ENCODE measurements around the gene CFAP61.
"Not testable (repeated sequence)": the region's sequence is repeated elsewhere in the genome, so short reads cannot be mapped to it uniquely, and the experiment has no call there.

CFAP61 gene

DNA sequence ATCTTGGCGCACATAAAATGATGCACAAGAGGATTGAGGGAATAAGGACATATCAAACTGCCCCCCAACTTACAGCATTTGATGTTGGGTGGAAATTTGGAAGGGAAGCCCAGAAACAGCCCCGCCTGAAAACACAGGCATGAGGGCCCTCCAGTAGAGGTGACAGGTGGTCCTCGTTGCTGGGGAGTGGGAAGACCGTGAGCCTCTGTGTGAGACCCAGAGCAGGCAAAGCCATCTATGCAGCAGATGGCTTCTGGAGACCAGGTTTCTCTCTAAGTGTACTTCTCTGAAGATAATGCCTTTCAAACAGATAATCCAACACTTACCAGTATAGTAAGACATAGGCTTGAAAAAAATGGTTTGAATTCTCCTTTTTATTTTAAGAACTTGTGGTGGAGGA lies 183.3 kb downstream of the CFAP61 start:
- Histone ChIP-seq H2BK15ac (ENCODE audit: low read depth, poor library complexity, severe bottlenecking) (no peak overlapping the region), H2AFZ (ENCODE audit: low read depth, low read length) (no peak overlapping the region), H3K9ac (ENCODE audit: low read length) (no peak overlapping the region), H3K9me3 (ENCODE audit: control insufficient read depth, low read length) (no peaks in the 10 kb centered on the region), H3K79me1 (replicated peaks; ENCODE audit: low read length, poor library complexity, severe bottlenecking) (no peaks in the 10 kb centered on the region), H2BK120ac (ENCODE audit: low read depth, low read length) (no peak overlapping the region), H3K4ac (ENCODE audit: low read depth in 1 of 2, low read length in 2 of 2) (no peak overlapping the region), H3K4me3 (ENCODE audit: insufficient read depth in 1 of 2, low read depth in 1 of 2, low read length in 2 of 2) (no peak overlapping the region), H3K18ac (ENCODE audit: low read depth in 1 of 2, low read length in 2 of 2) (no peak overlapping the region), H3K4me1 (ENCODE audit: control insufficient read depth, insufficient read depth, low read depth, low read length) (peaks cover 2% of the 10 kb centered on the region), H2BK5ac (ENCODE audit: low read depth, low read length, poor library complexity, severe bottlenecking) (no peak overlapping the region), H2AK5ac (ENCODE audit: low read length, severe bottlenecking) (no peak overlapping the region), H4K8ac (ENCODE audit: low read length) (no peak overlapping the region), H2BK12ac (ENCODE audit: low read length in 2 of 2) (no peak overlapping the region), H3K27me3 (ENCODE audit: control insufficient read depth in 1 of 2, insufficient read depth in 1 of 2, low read length in 2 of 2) (peaks cover 11 to 28% of the 10 kb centered on the region in 2 experiments), H3K27ac (ENCODE audit: low read length, poor library complexity, severe bottlenecking) (no peak overlapping the region), H4K91ac (ENCODE audit: low read length) (no peak overlapping the region), H3K4me2 (ENCODE audit: low read length, poor library complexity, severe bottlenecking) (no peak overlapping the region), H3K36me3 (ENCODE audit: control insufficient read depth in 1 of 2, insufficient read depth in 2 of 2, low read depth in 1 of 2, low read length in 2 of 2) (no peaks in the 10 kb centered on the region), H3K14ac (ENCODE audit: low read length in 2 of 2) (no peak overlapping the region), H3K23ac (ENCODE audit: low read length in 2 of 2) (no peak overlapping the region)
- WGBS: 75% methylated on average over 2 of the region's 4 CpGs
- DNase-seq: no peak

DNA sequence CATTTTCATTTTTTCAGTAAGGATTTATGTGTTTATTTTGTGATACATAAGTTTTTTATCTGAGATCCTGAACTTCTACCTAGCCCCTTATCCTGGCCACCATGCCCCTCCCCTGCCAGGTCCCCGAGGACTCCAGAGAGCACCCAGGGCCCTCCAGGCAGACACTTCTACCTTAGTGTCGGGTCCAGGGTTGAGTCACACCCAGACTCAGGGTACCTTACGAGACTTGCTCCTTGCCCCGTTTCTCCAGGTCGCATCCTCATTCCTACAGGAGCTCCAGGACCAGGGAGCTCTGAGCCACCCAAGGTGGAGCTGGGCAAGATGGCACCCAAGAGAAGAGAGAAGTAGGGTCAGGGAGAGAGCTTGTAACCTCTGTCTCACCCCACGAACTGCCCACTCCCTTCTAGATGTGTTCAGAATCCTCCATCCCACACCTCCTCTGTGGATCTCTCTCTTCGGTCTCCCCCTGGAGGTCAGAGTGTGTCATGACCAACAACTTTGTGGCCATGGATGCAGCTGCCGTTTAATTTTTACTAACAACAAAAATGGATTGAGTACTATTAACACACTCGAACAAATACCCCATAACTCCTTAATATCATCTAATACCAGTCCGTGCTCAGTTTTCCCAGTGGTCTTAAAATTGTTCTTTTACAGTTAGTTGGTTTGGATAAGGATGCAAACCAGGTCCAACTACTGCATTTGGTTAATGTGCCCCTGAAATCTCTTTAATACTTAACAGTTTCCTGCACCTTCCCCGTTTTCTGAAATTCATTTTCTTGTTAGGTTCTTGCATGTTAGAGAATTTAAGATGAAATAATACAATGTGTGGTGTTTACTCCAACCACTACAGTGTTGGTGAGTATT lies 185.0 kb downstream of the CFAP61 start:
- Histone ChIP-seq H3K23ac (ENCODE audit: low read length in 2 of 2) (no peak overlapping the region), H3K4ac (ENCODE audit: low read depth in 1 of 2, low read length in 2 of 2) (no peak overlapping the region), H2AK5ac (ENCODE audit: low read length, severe bottlenecking) (no peak overlapping the region), H3K18ac (ENCODE audit: low read depth in 1 of 2, low read length in 2 of 2) (no peak overlapping the region), H2BK120ac (ENCODE audit: low read depth, low read length) (no peak overlapping the region), H3K9me3 (ENCODE audit: control insufficient read depth, low read length) (no peaks in the 10 kb centered on the region), H3K4me3 (ENCODE audit: insufficient read depth in 1 of 2, low read depth in 1 of 2, low read length in 2 of 2) (no peak overlapping the region), H3K36me3 (ENCODE audit: control insufficient read depth in 1 of 2, insufficient read depth in 2 of 2, low read depth in 1 of 2, low read length in 2 of 2) (no peaks in the 10 kb centered on the region), H4K8ac (ENCODE audit: low read length) (no peak overlapping the region), H2AFZ (ENCODE audit: low read depth, low read length) (no peak overlapping the region), H3K4me1 (ENCODE audit: control insufficient read depth, insufficient read depth, low read depth, low read length) (peaks cover 2% of the 10 kb centered on the region), H2BK12ac (ENCODE audit: low read length in 2 of 2) (no peak overlapping the region), H3K79me1 (replicated peaks; ENCODE audit: low read length, poor library complexity, severe bottlenecking) (no peaks in the 10 kb centered on the region), H3K14ac (ENCODE audit: low read length in 2 of 2) (no peak overlapping the region), H3K27me3 (ENCODE audit: control insufficient read depth in 1 of 2, insufficient read depth in 1 of 2, low read length in 2 of 2) (peaks cover 14 to 26% of the 10 kb centered on the region in 2 experiments), H3K9ac (ENCODE audit: low read length) (no peak overlapping the region), H3K27ac (ENCODE audit: low read length, poor library complexity, severe bottlenecking) (no peak overlapping the region), H2BK15ac (ENCODE audit: low read depth, poor library complexity, severe bottlenecking) (no peak overlapping the region), H2BK5ac (ENCODE audit: low read depth, low read length, poor library complexity, severe bottlenecking) (no peak overlapping the region), H3K4me2 (ENCODE audit: low read length, poor library complexity, severe bottlenecking) (no peak overlapping the region), H4K91ac (ENCODE audit: low read length) (no peak overlapping the region)
- peak; percentile 20 for DNase-seq
- 40% methylated on average over 9 of the region's 11 CpGs for WGBS

DNA sequence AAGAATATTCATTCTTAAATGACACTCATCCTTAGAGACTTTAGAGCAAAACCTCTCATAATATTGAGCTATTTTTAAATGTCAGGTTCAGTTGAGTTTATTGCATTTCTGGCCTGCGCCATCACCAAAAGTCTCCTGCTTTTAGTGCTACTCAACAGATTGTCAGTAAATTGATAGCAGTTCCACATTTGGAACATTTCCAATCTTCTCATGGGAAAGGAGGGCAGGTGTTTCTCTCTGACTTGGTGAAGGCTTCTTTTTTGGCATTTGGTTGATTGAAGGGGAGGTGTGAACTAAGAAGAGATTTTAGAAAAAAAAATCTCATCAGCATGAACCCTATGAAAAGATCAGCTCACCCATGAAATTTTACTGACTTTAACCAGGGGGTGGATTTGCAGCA lies 189.6 kb downstream of the CFAP61 start:
- H3K4me2 ChIP-seq (ENCODE audit: low read length, poor library complexity, severe bottlenecking): no peak overlapping the region
- no peak overlapping the region for H2BK15ac ChIP-seq (ENCODE audit: low read depth, poor library complexity, severe bottlenecking)
- H3K4me1 ChIP-seq (ENCODE audit: control insufficient read depth, insufficient read depth, low read depth, low read length): no peaks in the 10 kb centered on the region
- H3K9ac ChIP-seq (ENCODE audit: low read length): no peak overlapping the region
- H3K79me1 ChIP-seq (replicated peaks; ENCODE audit: low read length, poor library complexity, severe bottlenecking): no peaks in the 10 kb centered on the region
- no peaks in the 10 kb centered on the region for H3K9me3 ChIP-seq (ENCODE audit: control insufficient read depth, low read length)
- peaks cover 6% of the 10 kb centered on the region in 2 experiments for H3K27me3 ChIP-seq (ENCODE audit: control insufficient read depth in 1 of 2, insufficient read depth in 1 of 2, low read length in 2 of 2)
- no peak overlapping the region for H3K18ac ChIP-seq (ENCODE audit: low read depth in 1 of 2, low read length in 2 of 2)
- no peaks in the 10 kb centered on the region for H3K36me3 ChIP-seq (ENCODE audit: control insufficient read depth in 1 of 2, insufficient read depth in 2 of 2, low read depth in 1 of 2, low read length in 2 of 2)
- no peak overlapping the region for H4K91ac ChIP-seq (ENCODE audit: low read length)
- no peak overlapping the region for H3K23ac ChIP-seq (ENCODE audit: low read length in 2 of 2)
- H2AK5ac ChIP-seq (ENCODE audit: low read length, severe bottlenecking): no peak overlapping the region
- DNase-seq: no peak
- no peak overlapping the region for H2BK5ac ChIP-seq (ENCODE audit: low read depth, low read length, poor library complexity, severe bottlenecking)
- no peak overlapping the region for H3K4ac ChIP-seq (ENCODE audit: low read depth in 1 of 2, low read length in 2 of 2)
- no peak overlapping the region for H4K8ac ChIP-seq (ENCODE audit: low read length)
- H3K4me3 ChIP-seq (ENCODE audit: insufficient read depth in 1 of 2, low read depth in 1 of 2, low read length in 2 of 2): no peak overlapping the region
- no peak overlapping the region for H2BK12ac ChIP-seq (ENCODE audit: low read length in 2 of 2)
- no peak overlapping the region for H3K14ac ChIP-seq (ENCODE audit: low read length in 2 of 2)
- no peak overlapping the region for H2AFZ ChIP-seq (ENCODE audit: low read depth, low read length)
- 83% methylated on average over 1 of the region's 1 CpG for WGBS
- no peak overlapping the region for H2BK120ac ChIP-seq (ENCODE audit: low read depth, low read length)
- H3K27ac ChIP-seq (ENCODE audit: low read length, poor library complexity, severe bottlenecking): no peak overlapping the region

DNA sequence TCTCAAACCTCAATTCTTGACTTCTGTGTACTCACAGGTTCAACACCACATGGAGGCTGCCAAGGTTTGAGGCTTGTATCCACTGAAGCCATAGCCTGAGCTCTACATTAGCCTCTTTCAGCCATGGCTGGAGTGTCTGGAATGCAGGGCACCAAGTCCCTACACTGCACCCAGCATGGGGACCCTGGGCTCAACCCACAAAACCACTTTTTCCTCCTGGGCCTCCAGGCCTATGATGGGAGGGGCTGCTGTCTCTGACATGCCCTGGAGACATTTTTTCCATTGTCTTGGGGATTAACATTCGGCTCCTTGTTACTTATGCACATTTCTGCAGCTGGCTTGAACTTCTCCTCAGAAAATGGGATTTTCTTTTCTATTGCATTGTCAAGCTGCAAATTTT lies 192.1 kb downstream of the CFAP61 start:
- H3K23ac ChIP-seq (ENCODE audit: low read length in 2 of 2); H4K8ac ChIP-seq (ENCODE audit: low read length); H3K27ac ChIP-seq (ENCODE audit: low read length, poor library complexity, severe bottlenecking); H2AK5ac ChIP-seq (ENCODE audit: low read length, severe bottlenecking); H3K36me3 ChIP-seq (ENCODE audit: control insufficient read depth in 1 of 2, insufficient read depth in 2 of 2, low read depth in 1 of 2, low read length in 2 of 2); H3K18ac ChIP-seq (ENCODE audit: low read depth in 1 of 2, low read length in 2 of 2); H2AFZ ChIP-seq (ENCODE audit: low read depth, low read length); H2BK15ac ChIP-seq (ENCODE audit: low read depth, poor library complexity, severe bottlenecking); DNase-seq; H3K4me1 ChIP-seq (ENCODE audit: control insufficient read depth, insufficient read depth, low read depth, low read length); H2BK120ac ChIP-seq (ENCODE audit: low read depth, low read length); H2BK12ac ChIP-seq (ENCODE audit: low read length in 2 of 2); H4K91ac ChIP-seq (ENCODE audit: low read length); H3K14ac ChIP-seq (ENCODE audit: low read length in 2 of 2); H3K79me1 ChIP-seq (replicated peaks; ENCODE audit: low read length, poor library complexity, severe bottlenecking); H2BK5ac ChIP-seq (ENCODE audit: low read depth, low read length, poor library complexity, severe bottlenecking); H3K9me3 ChIP-seq (ENCODE audit: control insufficient read depth, low read length); H3K4me3 ChIP-seq (ENCODE audit: insufficient read depth in 1 of 2, low read depth in 1 of 2, low read length in 2 of 2); H3K4me2 ChIP-seq (ENCODE audit: low read length, poor library complexity, severe bottlenecking); H3K4ac ChIP-seq (ENCODE audit: low read depth in 1 of 2, low read length in 2 of 2); H3K9ac ChIP-seq (ENCODE audit: low read length): not testable (repeated sequence)
- H3K27me3 ChIP-seq (ENCODE audit: control insufficient read depth in 1 of 2, insufficient read depth in 1 of 2, low read length in 2 of 2): peaks cover 6 to 19% of the 10 kb centered on the region in 2 experiments
- 66% methylated on average over 1 of the region's 1 CpG for WGBS
